Mucosa of rectum (tissue), 2 donors: ENCODE results near the gene SDSL.

Source experiments
- H3K27ac ChIP-seq, 2 donors: one replicate each; pipeline ENCODE4 v1.7.0; 2013; ENCODE audit warnings: inconsistent platforms in 2 of 2, low read depth in 2 of 2, low read length in 2 of 2
- H3K27me3 ChIP-seq, 2 donors: one replicate each; pipeline ENCODE4 v1.7.0; 2013; ENCODE audit warnings: low read length in 2 of 2; ENCODE audit not compliant: control insufficient read depth in 2 of 2, insufficient read depth in 2 of 2
- H3K36me3 ChIP-seq, 2 donors: one replicate each; pipeline ENCODE4 v1.7.0; 2013; ENCODE audit warnings: low read length in 2 of 2; ENCODE audit not compliant: control insufficient read depth in 2 of 2, insufficient read depth in 2 of 2
- H3K4me1 ChIP-seq, 2 donors: one replicate each; pipeline ENCODE4 v1.7.0; 2013; ENCODE audit warnings: low read length in 2 of 2, mild to moderate bottlenecking in 1 of 2; ENCODE audit not compliant: control insufficient read depth in 2 of 2, insufficient read depth in 2 of 2
- H3K4me3 ChIP-seq, 2 donors: one replicate each; pipeline ENCODE4 v1.7.0; 2013; ENCODE audit warnings: low read length in 2 of 2
- H3K9ac ChIP-seq, 2 donors: one replicate each; pipeline ENCODE4 v1.7.0; 2013; ENCODE audit warnings: low read length in 2 of 2, low read depth in 1 of 2, mild to moderate bottlenecking in 1 of 2
- H3K9me3 ChIP-seq, 2 donors: one replicate each; pipeline ENCODE4 v1.7.0; 2013; ENCODE audit warnings: low read length in 2 of 2; ENCODE audit not compliant: control insufficient read depth in 2 of 2
- donor health status: healthy.
- donor health status: Normal muscosa, but diverticular disease.

Gene SDSL

DNA sequence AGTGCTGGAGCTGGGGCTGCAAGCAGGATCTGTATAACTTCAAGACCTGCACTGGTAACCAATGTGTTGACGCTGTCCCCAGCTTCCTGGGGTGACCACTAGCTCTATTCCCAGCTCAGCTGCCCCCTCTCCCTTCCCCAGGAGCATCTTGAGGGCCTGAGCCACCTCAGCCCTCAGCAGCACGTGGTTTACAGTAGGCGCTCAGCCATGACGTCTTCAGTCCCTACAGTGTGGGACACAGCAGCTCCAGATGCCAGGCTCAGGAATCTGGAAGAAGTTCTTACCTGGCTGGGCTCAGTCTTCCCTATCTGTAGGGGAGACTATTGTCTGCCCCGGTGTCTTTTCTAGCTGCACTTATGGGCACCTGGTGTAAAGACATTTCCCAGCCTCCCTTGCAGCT is 27.1 kb upstream of the SDSL start:
- Histone ChIP-seq H3K9me3 (no peaks in the 10 kb centered on the region), H3K4me1 (no peaks in the 10 kb centered on the region), H3K4me3 (no peak overlapping the region), H3K9ac (no peak overlapping the region), H3K27ac (no peak overlapping the region), H3K36me3 (peaks cover 0 to 4% of the 10 kb centered on the region in 2 donors), H3K27me3 (no peaks in the 10 kb centered on the region)

DNA sequence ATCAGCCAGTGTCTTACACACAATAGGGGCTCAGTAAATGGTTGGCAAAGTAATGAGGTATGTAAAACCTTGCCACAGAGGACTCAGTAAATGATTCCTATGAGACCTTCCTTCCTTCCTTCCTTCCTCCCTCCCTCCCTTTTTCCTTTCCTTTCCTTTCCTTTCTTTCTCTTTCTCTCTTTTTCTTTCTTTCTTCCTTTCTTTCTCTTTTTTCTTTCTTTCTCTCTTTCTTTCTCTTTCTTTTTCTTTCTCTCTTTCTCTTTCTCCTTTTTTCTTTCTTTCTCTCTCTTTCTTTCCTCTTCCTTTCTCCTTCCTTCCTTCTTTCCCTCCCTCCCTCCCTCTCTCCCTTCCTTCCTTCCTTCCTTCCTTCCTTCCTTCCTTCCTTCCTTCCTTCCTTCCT is 26.0 kb upstream of the SDSL start:
- Histone ChIP-seq H3K9ac (no peak overlapping the region), H3K4me3 (no peak overlapping the region), H3K36me3 (no peaks in the 10 kb centered on the region), H3K4me1 (no peaks in the 10 kb centered on the region), H3K27ac (no peak overlapping the region), H3K27me3 (no peaks in the 10 kb centered on the region), H3K9me3 (no peaks in the 10 kb centered on the region)

DNA sequence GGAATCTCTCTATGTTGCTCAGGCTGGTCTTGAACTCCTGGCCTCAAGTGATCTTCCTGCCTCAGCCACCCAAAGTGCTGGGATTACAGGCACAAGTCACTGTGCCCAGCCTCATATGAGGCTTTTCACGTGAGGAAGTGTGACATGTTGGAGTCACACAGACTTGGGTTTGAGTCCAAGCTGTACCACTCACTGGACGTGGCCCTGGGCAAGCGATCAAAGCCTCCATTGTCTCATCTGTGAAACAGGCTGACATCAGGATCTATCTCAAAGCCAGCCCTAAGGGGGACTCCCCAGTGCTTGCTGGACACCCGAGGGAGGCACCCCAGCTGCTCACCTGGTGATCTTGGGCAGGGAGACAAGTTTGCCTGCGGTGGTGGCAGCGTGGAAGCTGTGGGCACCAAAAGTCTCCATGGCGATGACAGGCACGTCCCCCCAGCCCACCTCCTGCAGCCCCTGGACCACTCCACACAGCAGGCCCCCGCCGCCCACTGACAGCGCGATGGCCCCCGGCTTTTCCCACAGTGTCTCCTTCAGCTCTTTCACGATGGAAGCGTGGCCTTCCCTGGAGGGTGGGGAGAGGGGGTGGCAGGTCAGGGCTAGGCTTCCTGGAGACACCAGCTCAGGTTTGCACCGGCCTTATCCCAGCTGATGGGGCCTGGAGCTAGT is 25.2 kb upstream of the SDSL start:
- Histone ChIP-seq H3K27ac (no peak overlapping the region), H3K4me3 (no peak overlapping the region), H3K27me3 (no peaks in the 10 kb centered on the region), H3K4me1 (no peaks in the 10 kb centered on the region), H3K9ac (no peak overlapping the region), H3K36me3 (no peaks in the 10 kb centered on the region), H3K9me3 (no peaks in the 10 kb centered on the region)

DNA sequence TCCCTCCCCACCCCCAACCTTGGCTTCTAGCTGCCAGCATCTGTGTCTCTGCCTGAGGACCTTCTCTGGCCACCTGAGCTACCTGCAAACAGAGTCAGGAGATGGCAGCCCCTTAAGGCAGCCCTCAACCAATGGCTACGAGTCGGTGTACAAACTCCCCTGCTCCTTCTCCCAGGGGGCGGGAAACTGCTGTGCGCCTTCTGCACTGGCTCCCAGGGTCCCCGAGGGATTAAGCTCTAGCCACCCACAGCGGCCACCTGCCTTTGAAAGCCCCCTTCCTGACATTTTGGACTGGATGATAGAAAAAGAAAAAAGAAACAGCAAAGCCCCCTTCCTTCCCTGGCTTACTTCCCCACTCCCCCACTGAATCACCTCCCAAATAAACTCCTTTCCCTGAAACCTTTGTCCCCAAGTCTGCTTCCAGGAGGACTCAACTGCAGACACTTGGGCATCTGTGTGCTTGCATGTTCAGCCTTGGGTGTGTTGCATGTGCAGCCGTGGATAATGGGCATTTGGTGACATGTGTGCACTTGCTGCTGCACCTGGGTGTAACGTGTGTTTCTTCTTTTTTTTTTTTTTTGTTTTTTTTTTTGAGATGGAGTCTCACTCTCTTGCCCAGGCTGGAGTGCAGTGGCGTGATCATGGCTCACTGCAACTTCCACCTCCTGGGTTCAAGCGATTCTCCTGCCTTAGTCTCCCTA is 24.5 kb upstream of the SDSL start:
- H3K27ac ChIP-seq: no peak overlapping the region

DNA sequence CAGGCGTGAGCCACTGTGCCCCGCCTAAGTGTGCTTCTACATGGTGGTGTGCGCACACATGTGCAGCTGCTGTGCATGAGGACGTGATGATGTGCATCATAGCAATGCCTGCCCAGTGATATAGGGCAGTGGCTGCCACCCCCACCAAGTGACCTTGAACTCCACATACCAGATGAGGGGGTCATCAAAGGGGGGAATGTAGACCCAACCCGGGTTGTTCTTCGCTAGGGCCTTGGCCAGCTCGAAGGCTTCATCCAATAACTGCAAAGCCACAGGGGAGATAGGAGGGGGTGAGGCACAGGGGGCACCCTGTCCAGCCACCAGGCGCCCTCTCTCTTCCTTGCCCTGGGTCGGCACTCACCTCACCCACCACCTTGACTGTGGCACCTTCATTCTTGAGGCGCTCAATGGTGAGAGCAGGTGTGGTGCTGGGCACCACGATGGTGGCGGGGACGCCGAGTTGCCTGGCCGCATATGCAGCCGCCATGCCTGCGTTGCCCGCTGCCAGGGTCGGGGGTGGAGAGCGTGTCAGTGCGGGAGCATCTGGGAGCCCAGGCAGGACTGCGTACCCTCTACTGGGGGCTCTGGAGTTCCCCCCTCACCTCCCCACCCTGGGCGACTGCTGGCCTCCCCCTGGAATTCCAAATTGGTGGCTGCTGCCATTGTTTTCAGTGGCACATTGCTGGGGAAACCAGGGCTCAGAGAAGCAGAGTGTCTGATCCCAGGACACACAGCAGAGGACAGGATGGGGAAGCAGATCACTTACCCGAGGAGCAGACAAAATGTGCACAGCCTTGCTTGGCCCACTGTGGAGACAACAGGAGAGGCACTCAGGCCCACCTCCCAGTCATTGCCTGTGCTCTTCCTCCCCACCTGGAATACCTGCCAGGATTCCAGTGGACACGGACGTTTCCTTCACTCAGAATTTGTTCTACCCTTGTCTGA is 23.6 kb upstream of the SDSL start:
- H3K9ac ChIP-seq: no peak overlapping the region
- H3K9me3 ChIP-seq: no peaks in the 10 kb centered on the region
- no peak overlapping the region for H3K4me3 ChIP-seq
- H3K27ac ChIP-seq: no peak overlapping the region
- no peaks in the 10 kb centered on the region for H3K36me3 ChIP-seq
- peaks cover 0 to 2% of the 10 kb centered on the region in 2 donors for H3K27me3 ChIP-seq
- no peaks in the 10 kb centered on the region for H3K4me1 ChIP-seq

More for the DNA sequence above, 24.5 kb upstream of the SDSL start:
- peaks cover 0 to 2% of the 10 kb centered on the region in 2 donors for H3K27me3 ChIP-seq
- H3K9ac ChIP-seq: no peak overlapping the region
- H3K9me3 ChIP-seq: no peaks in the 10 kb centered on the region
- no peaks in the 10 kb centered on the region for H3K36me3 ChIP-seq
- H3K4me1 ChIP-seq: no peaks in the 10 kb centered on the region
- no peak overlapping the region for H3K4me3 ChIP-seq

DNA sequence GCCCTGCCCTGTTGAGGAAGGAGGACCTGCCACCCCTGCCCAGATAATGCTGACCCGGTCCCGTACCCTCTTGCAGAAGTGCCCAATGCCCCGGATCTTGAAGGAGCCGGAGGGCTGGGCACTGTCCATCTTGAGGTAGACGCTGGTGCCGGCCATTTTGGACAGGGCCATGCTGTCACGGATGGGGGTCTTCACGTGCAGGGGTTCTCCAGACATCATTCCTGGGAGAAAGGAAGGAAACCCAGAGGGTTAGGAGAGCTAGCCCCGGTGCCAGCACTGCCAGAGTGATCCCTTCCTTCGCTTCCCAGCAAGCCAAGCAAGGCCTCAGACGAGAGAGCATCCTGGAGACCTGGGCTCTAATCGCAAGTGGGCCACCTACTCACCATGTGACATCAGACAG is 22.7 kb upstream of the SDSL start:
- Histone ChIP-seq H3K9me3 (no peaks in the 10 kb centered on the region), H3K4me3 (no peak overlapping the region), H3K36me3 (no peaks in the 10 kb centered on the region), H3K27ac (no peak overlapping the region), H3K4me1 (no peaks in the 10 kb centered on the region), H3K27me3 (peaks cover 0 to 2% of the 10 kb centered on the region in 2 donors), H3K9ac (no peak overlapping the region)

DNA sequence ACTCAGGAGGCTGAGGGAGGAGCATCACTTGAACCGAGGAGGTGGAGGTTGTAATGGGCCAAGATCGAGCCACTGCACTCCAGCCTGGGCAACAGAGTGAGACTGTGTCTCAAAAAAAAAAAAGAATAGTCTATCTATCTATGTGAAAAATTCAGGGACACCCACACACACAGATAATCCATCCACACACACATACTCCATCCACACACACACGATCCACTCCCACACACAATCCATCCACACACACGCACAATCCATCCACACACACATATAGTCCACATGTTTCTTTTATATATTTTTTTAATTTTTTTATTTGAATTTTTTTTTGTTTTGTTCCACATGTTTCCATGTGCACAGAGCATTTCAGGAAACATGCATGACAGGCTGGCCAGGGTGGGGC is 21.8 kb upstream of the SDSL start:
- no peaks in the 10 kb centered on the region for H3K4me1 ChIP-seq
- H3K4me3 ChIP-seq: no peak overlapping the region
- no peaks in the 10 kb centered on the region for H3K9me3 ChIP-seq
- H3K27me3 ChIP-seq: peaks cover 0 to 2% of the 10 kb centered on the region in 2 donors
- H3K36me3 ChIP-seq: no peaks in the 10 kb centered on the region
- no peak overlapping the region for H3K9ac ChIP-seq
- H3K27ac ChIP-seq: no peak overlapping the region

DNA sequence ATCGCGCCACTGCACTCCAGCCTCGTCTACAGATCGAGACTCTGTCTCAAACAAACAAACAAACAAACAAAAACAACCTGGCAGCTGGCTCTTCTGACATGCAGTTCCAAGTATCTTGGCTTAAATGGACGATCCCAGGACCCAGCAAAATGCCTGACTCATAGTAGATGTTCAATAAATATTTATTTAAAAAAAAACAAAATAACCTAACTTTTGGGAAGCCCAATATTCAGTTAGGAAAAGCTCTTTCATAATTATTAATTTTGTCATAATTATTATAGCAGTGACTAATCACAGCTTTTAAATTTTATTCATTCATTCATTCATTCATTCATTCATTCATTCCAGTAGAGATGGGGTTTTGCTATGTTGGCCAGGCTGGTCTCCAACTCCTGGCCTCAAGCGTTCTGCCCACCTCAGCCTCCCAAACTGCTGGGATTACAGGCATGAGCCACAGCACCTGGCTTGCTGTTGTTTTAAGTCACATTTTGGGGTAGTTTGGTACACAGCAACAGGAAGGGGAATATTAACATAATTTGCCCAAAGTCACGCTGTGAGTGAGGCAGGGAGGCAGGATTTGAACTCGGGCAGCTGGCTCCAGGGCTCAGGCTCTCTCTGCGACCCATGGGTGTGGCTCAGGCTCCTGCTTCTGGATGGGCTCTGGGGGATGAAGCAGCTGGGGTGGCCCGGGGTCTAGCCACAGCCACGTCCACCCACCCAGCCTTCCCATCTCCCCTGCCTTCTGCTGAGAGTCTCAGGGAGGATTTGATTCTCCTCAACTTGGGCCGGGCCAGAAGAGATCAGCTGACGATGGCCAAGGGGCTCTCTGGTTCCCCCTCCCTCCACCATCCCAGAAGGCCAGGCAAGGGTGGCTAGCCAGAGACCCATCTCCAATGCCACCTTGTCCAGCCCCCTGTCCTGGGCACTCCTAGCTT is 20.8 kb upstream of the SDSL start:
- H3K4me3 ChIP-seq: no peak overlapping the region

DNA sequence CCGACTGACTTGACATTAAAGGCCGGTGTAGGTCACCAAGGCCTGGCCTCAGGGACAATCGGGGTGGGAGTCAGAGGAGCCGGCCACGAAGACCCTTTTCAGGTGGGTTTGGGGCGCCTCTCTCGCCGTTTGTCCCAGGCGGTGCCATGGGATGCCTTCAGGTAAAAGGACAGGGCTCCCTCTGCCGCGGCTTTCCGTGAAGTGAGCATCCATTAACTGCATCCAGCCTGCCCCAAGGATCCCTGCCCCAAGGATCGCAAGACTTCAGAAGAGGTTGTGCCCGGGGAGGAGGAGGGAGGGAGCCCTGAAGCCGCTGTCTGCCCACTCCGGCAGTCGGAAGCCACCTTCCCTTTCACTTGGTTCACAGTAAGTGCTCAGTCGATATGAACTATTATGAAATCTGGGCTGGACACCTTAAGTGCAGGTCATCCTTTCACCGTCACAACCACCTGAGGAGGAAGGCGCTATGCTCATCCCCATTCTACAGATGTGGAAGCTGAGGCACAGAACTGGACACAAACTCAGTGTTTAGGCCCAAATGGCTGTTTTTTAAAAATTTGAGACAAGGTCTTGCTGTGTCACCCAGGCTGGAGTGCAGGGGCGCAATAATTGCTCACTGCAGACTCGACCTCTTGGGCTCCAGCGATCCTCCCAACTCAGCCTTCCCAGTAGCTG is 19.5 kb upstream of the SDSL start:
- no peak overlapping the region for H3K9ac ChIP-seq
- H3K4me3 ChIP-seq: no peak overlapping the region
- no peaks in the 10 kb centered on the region for H3K9me3 ChIP-seq
- H3K27ac ChIP-seq: no peak overlapping the region
- H3K27me3 ChIP-seq: peaks cover 0 to 2% of the 10 kb centered on the region in 2 donors
- H3K4me1 ChIP-seq: no peaks in the 10 kb centered on the region
- H3K36me3 ChIP-seq: no peaks in the 10 kb centered on the region

More for the DNA sequence above, 20.8 kb upstream of the SDSL start:
- H3K9ac ChIP-seq: no peak overlapping the region
- H3K4me1 ChIP-seq: no peaks in the 10 kb centered on the region
- no peaks in the 10 kb centered on the region for H3K9me3 ChIP-seq
- no peaks in the 10 kb centered on the region for H3K36me3 ChIP-seq
- H3K27me3 ChIP-seq: peaks cover 0 to 2% of the 10 kb centered on the region in 2 donors
- no peak overlapping the region for H3K27ac ChIP-seq
